ENCODE measurements around the gene SH3BP5.

Gene SH3BP5

GRCh38 chr3:15286022-15286421 is 46.4 kb downstream of the SH3BP5 start:
- H3K4me3 ChIP-seq (ENCODE audit: low read depth, low read length) = no peak overlapping the region
- no peak for DNase-seq (ENCODE audit: low read depth)
- TF ChIP-seq CTCF (conservative IDR thresholded peaks at IDR 0.05; ENCODE audit: low read depth, low read length) = no peak

- TF ChIP-seq CTCF (conservative IDR thresholded peaks at IDR 0.05; ENCODE audit: low read depth, low read length) = no peak
- DNase-seq (ENCODE audit: low read depth) = no peak
- H3K4me3 ChIP-seq (ENCODE audit: low read depth, low read length) = no peak overlapping the region
Measured at GRCh38 chr3:15284121-15284889, 48.1 kb downstream of the SH3BP5 start.

- TF ChIP-seq CTCF (conservative IDR thresholded peaks at IDR 0.05; ENCODE audit: low read depth, low read length) = no peak
- no peak for DNase-seq (ENCODE audit: low read depth)
- no peak overlapping the region for H3K4me3 ChIP-seq (ENCODE audit: low read depth, low read length)
Measured at GRCh38 chr3:15283702-15284101, 48.7 kb downstream of the SH3BP5 start.

GRCh38 chr3:15281817-15282216 is 50.6 kb downstream of the SH3BP5 start:
- no peak overlapping the region for H3K4me3 ChIP-seq (ENCODE audit: low read depth, low read length)
- TF ChIP-seq CTCF (conservative IDR thresholded peaks at IDR 0.05; ENCODE audit: low read depth, low read length) = no peak
- no peak for DNase-seq (ENCODE audit: low read depth)

GRCh38 chr3:15280853-15281532 is 51.4 kb downstream of the SH3BP5 start:
- DNase-seq (ENCODE audit: low read depth) = no peak
- H3K4me3 ChIP-seq (ENCODE audit: low read depth, low read length) = no peak overlapping the region
- no peak for TF ChIP-seq CTCF (conservative IDR thresholded peaks at IDR 0.05; ENCODE audit: low read depth, low read length)

GRCh38 chr3:15279671-15280402 is 52.5 kb downstream of the SH3BP5 start:
- H3K4me3 ChIP-seq (ENCODE audit: low read depth, low read length) = no peak overlapping the region
- no peak for TF ChIP-seq CTCF (conservative IDR thresholded peaks at IDR 0.05; ENCODE audit: low read depth, low read length)
- DNase-seq (ENCODE audit: low read depth) = no peak
